Skeletal muscle tissue (tissue), 4 donors: ENCODE results near the gene HSD17B11. TPM values are rescaled to one million over a fixed set of nuclear protein-coding genes. Genes with fewer than 3 reads are reported as not detected.
"Not testable (repeated sequence)": the region's sequence is repeated elsewhere in the genome, so short reads cannot be mapped to it uniquely, and the experiment has no call there.

ENCODE experiments used
- H3K27ac ChIP-seq: one replicate; pipeline ENCODE4 v1.7.0; 2013; ENCODE audit warnings: mild to moderate bottlenecking, low read depth, low read length, inconsistent platforms
- H3K27me3 ChIP-seq, 3 donors: one replicate each; pipeline ENCODE4 v1.7.0; 2013; ENCODE audit warnings: low read length in 3 of 3; ENCODE audit not compliant: control insufficient read depth in 3 of 3, insufficient read depth in 3 of 3
- H3K36me3 ChIP-seq, 3 donors: one replicate each; pipeline ENCODE4 v1.7.0; 2013; ENCODE audit warnings: low read length in 3 of 3; ENCODE audit not compliant: control insufficient read depth in 3 of 3, insufficient read depth in 3 of 3
- H3K4me1 ChIP-seq, 3 donors: one replicate each; pipeline ENCODE4 v1.7.0; 2013; ENCODE audit warnings: low read length in 3 of 3, mild to moderate bottlenecking in 3 of 3; ENCODE audit not compliant: control insufficient read depth in 3 of 3, insufficient read depth in 3 of 3
- H3K4me3 ChIP-seq, 3 donors: one replicate each; pipeline ENCODE4 v1.7.0; 2013; ENCODE audit warnings: low read length in 3 of 3
- H3K9ac ChIP-seq, 3 donors: one replicate each; pipeline ENCODE4 v1.7.0; 2013; ENCODE audit warnings: low read length in 3 of 3, mild to moderate bottlenecking in 3 of 3, moderate library complexity in 2 of 3, low read depth in 1 of 3
- H3K9me3 ChIP-seq, 3 donors: one replicate each; pipeline ENCODE4 v1.7.0; 2013; ENCODE audit warnings: low read length in 3 of 3; ENCODE audit not compliant: control insufficient read depth in 3 of 3
- total RNA-seq: library from RNA; depleted of rRNA; stranded (reverse); fragments of >200 nt; gene quantifications from one replicate; pipeline ENCODE4 v1.2.3, GENCODE V29; 2014
- donor health status: Osteomylitis.

HSD17B11 gene
- total RNA-seq, 1 donor from 2014 or later = 28.2 TPM

DNA sequence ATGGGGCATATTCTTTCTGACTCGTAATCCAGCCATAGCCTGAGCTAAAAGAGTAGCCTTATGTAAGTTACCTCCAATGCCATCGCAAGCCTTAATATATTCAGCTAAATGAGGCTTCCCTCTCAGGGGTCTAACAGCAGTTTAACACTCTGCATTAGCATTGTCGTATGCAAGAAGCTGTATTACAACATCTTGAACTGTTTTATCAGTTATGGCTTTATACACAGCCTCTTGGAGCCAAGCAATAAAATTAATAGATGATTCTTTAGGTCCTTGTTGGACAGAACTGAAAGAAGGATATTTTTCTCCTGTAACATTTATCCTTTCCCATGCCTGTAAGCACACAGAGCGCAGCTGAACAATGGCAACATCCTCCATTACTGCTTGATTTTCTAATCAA lies 15.9 kb upstream of the HSD17B11 start:
- not testable (repeated sequence) for H3K27me3 ChIP-seq, H3K27ac ChIP-seq, H3K4me1 ChIP-seq, H3K9ac ChIP-seq, H3K9me3 ChIP-seq, H3K4me3 ChIP-seq, H3K36me3 ChIP-seq

DNA sequence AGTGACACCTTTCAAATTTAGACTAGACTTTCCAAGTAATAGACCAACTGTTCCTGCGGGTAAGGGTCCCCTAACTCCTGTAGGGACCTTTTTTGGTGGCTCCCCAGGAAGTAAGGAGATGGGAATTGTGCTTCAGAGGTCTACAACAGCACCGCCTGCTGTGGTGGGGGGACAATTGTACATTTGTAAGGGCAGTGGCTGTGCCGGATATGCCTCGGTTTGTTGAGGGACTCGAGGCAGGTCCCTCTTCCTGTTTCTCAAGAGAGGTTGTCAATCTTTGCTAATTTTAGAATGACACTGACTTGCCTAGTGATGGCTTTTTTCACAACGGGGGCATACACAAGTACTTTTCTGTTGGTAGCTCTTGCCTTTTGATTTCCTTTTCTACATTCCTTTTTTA lies 15.5 kb upstream of the HSD17B11 start:
- H3K36me3 ChIP-seq = no peaks in the 10 kb centered on the region
- no peak overlapping the region for H3K27ac ChIP-seq
- H3K4me1 ChIP-seq = no peaks in the 10 kb centered on the region
- H3K27me3 ChIP-seq = no peaks in the 10 kb centered on the region
- H3K4me3 ChIP-seq = no peak overlapping the region
- H3K9ac ChIP-seq = no peak overlapping the region
- no peaks in the 10 kb centered on the region for H3K9me3 ChIP-seq

DNA sequence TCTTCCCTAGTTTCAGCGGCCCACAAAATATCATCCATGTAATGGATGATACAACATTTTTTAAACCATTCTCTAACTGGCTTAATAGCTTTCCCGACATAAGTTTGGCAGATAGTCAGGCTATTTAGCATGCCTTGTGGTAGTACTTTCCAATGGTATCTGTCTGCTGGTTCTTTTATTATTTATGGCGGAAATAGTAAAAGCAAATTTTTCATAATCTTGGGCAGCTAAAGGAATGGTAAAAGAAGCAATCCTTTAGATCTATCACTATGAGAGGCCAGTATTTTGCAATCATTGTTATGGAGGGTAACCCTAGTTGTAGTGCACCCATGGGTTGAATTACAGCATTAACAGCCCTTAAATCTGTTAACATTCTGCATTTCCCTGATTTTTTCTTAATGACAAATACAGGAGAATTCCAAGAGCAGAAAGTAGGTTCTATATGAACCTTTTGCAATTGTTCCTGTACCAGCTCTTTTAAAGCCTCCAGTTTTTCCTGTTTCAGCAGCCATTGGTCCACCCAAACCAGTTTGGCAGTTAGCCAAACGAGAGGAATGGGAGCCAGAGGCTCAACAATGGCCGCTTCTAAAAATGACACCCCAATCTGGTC lies 14.3 kb upstream of the HSD17B11 start:
- H3K9ac ChIP-seq = no peak overlapping the region
- H3K27ac ChIP-seq = no peak overlapping the region
- H3K36me3 ChIP-seq = no peaks in the 10 kb centered on the region
- H3K9me3 ChIP-seq = no peaks in the 10 kb centered on the region
- H3K4me1 ChIP-seq = no peaks in the 10 kb centered on the region
- no peaks in the 10 kb centered on the region for H3K27me3 ChIP-seq
- no peak overlapping the region for H3K4me3 ChIP-seq

DNA sequence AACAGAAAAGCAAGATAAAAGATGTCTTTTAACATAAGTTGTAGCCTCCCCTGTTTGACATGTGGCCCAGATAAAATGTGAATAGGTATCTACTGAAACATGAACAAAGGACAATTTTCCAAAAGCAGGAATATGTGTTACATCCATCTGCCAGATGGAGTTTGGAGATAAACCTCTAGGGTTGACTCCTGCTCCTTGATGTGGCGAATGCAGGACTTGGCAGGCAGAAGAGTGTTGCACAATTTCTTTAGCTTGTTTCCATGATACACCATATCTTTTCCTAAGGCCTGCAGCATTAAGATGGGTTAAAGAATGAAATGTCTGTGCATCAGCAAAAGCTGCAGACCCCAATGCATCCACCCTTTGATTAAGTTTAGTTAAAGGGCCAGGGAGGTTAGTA lies 12.7 kb upstream of the HSD17B11 start:
- not testable (repeated sequence) for H3K27me3 ChIP-seq, H3K27ac ChIP-seq, H3K4me1 ChIP-seq, H3K9ac ChIP-seq, H3K9me3 ChIP-seq, H3K4me3 ChIP-seq, H3K36me3 ChIP-seq

DNA sequence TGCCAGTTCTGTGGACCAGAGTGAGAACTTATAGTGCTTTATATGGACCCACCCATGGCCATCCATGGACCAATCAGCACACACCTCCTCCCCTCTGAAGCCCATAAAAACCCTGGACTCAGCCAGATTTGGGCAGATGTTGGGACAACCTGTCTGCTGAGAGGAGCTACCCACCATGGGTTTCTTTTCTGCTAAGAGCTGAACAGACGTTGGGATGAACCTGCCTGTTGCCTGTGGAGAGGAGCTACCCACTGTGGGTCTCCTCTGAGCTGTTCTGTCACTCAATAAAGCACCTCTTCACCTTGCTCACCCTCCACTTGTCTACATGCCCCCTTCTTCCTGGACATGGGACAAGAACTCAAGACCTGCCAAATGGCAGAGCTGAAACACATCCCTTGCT lies 9.0 kb upstream of the HSD17B11 start:
- Histone ChIP-seq H3K9ac (no peak overlapping the region), H3K4me1 (no peaks in the 10 kb centered on the region), H3K27ac (no peak overlapping the region), H3K27me3 (no peaks in the 10 kb centered on the region), H3K9me3 (no peaks in the 10 kb centered on the region), H3K36me3 (no peaks in the 10 kb centered on the region), H3K4me3 (no peak overlapping the region)

DNA sequence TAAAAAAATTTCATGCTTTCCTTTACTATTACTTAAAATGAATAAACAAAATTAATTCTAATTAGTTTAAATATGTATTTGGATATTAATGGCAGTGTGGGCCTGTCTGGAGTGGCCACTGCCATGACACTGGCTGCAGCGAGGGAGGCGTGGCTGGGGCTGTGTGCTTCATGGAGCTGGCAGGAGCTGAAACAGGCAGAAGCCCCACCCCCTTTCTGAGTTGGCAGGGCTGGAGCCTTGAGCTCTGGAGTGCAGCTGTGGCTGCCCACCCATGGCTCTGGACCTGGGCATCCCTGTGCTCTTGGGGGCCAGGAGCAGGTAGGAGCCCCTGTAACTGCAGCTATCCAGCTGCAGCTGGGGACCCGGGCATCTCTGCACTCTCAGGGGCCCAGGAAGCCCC lies 8.2 kb upstream of the HSD17B11 start:
- no peaks in the 10 kb centered on the region for H3K4me1 ChIP-seq
- no peak overlapping the region for H3K9ac ChIP-seq
- no peak overlapping the region for H3K4me3 ChIP-seq

DNA sequence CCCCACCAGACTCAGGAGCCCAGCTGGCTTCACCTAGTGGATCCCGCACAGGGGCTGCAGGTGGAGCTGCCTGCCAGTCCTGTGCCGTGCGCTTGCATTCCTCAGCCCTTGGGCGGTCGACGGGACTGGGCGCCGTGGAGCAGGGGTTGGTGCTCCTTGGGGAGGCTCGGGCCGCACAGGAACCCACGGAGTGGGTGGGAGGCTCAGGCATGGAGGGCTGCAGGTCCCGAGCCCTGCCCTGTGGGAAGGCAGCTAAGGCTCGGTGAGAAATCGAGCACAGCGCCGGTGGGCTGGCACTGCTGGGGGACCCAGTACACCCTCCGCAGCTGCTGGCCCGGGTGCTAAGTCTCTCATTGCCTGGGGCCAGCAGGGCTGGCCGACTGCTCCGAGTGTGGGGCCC lies 4.9 kb upstream of the HSD17B11 start:
- not testable (repeated sequence) for H3K4me1 ChIP-seq, H3K27ac ChIP-seq, H3K9ac ChIP-seq, H3K4me3 ChIP-seq, H3K9me3 ChIP-seq, H3K36me3 ChIP-seq, H3K27me3 ChIP-seq

More for the DNA sequence above, 8.2 kb upstream of the HSD17B11 start:
- no peaks in the 10 kb centered on the region for H3K36me3 ChIP-seq
- no peaks in the 10 kb centered on the region for H3K9me3 ChIP-seq
- H3K27me3 ChIP-seq = no peaks in the 10 kb centered on the region
- no peak overlapping the region for H3K27ac ChIP-seq

DNA sequence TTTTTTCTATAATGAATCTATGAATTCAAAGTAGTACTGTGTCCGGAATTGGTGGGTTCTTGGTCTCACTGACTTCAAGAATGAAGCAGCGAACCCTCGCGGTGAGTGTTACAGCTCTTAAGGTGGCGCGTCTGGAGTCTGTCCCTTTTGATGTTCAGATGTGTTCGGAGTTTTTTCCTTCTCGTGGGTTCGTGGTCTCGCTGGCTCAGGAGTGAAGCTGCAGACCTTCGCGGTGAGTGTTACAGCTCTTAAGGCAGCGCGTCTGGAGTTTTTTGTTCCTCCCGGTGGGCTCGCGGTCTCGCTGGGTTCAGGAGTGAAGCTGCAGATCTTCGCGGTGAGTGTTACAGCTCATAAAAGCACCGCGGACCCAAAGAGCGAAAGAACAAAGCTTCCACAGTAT lies 4.1 kb upstream of the HSD17B11 start:
- H3K4me3 ChIP-seq, H3K27me3 ChIP-seq, H3K9ac ChIP-seq, H3K36me3 ChIP-seq, H3K4me1 ChIP-seq, H3K9me3 ChIP-seq, H3K27ac ChIP-seq: not testable (repeated sequence)

DNA sequence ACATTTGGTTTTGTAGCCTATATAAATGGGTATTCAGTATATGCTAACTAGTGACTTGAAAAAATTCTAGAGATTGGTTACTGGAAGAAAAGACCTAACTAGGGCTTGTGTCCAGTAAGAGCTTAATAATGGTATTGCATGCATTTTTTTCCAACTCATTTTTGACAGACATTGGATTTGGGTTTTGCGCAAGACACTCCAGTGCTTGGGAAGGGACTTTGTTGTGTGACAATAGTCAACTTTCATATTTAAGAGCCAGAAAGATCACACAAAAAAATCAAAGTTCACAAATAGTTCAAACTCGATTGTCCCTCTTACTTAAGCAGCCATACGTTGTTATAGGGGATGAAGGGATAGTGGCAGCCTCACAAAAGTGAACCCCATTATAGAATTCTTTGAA lies 1.2 kb upstream of the HSD17B11 start:
- Histone ChIP-seq H3K36me3 (no peaks in the 10 kb centered on the region), H3K9ac (no peak overlapping the region), H3K9me3 (no peaks in the 10 kb centered on the region), H3K27me3 (no peaks in the 10 kb centered on the region), H3K27ac (peak overlapping the region; percentile 68), H3K4me3 (no peak overlapping the region), H3K4me1 (peaks cover 3 to 9% (median 4%) of the 10 kb centered on the region in 3 donors)

DNA sequence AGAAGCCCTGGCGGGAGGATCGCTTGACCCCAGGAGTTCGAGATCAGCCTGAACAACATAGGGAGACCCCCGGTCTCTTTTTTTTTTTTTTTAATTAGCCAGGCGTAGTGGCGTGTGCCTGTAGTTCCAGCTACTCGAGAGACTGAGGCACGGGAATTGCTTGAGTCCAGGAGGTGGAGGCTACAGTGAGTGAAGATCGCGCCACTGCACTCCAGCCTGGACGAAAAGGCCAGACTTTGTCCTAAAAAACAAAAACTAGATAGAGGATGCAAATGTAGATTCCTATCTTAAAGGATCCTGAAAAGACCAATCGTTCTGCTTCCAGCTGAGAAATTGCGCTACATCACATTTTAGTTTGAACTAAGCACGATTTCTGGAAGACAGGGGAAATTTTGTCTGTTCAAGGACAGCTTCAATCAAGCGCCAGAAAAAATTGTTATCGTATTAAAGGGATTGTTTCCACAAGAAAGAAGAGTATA lies 627 bp upstream of the HSD17B11 start:
- H3K27ac ChIP-seq = peak overlapping the region; percentile 68
- peak overlapping the region; percentile 77 to 94 (median 81) for H3K4me3 ChIP-seq

More for the DNA sequence above, 627 bp upstream of the HSD17B11 start:
- no peaks in the 10 kb centered on the region for H3K36me3 ChIP-seq
- H3K9me3 ChIP-seq = no peaks in the 10 kb centered on the region
- H3K9ac ChIP-seq = peak overlapping the region; percentile 72 to 83 (median 79)
- H3K27me3 ChIP-seq = no peaks in the 10 kb centered on the region
- peaks cover 3 to 9% (median 4%) of the 10 kb centered on the region in 3 donors for H3K4me1 ChIP-seq
